H1 (cell line): ENCODE data around the gene ADNP2. TPM values are rescaled to one million over a fixed set of nuclear protein-coding genes. Genes with fewer than 3 reads are reported as not detected.

Experiments used
- CTCF ChIA-PET: fragments of 300-600 bp; sonication (Branson Sonifier 250); formaldehyde crosslinking; loops from one replicate; lab custom pipeline; 2021; ENCODE audit not compliant: partially characterized antibody; lab: Charles Lee
- POLR2A ChIA-PET: fragments of 300-600 bp; sonication (Branson Sonifier 250); formaldehyde crosslinking; loops from one replicate; lab custom pipeline; 2021; ENCODE audit warnings: inconsistent platforms; ENCODE audit not compliant: partially characterized antibody; lab: Charles Lee
- DNase-seq, 2 experiments: peaks; one replicate each; pipeline versions ENCODE4 v3.0.0 to v3.0.0-alpha.2; 2010 to 2022; ENCODE audit warnings: low spot score in 2 of 2, low read depth in 1 of 2, mixed read lengths in 1 of 2
- FAIRE-seq: peaks from 2 replicates; lab custom pipeline; 2011; peaks lifted over from hg19 to GRCh38; lab: Jason Lieb, UNC
- H2AFZ ChIP-seq: 2 replicates; pipeline ENCODE4 v1.8.1; 2012; ENCODE audit warnings: low read length, inconsistent platforms
- H2AK5ac ChIP-seq: 2 replicates; pipeline ENCODE4 v1.6.1; 2013; ENCODE audit warnings: low read depth, low read length
- H2BK120ac ChIP-seq: replicated peaks from 2 replicates; pipeline ENCODE3; 2013; ENCODE audit warnings: low read depth, low read length, inconsistent platforms
- H2BK12ac ChIP-seq: 2 replicates; pipeline ENCODE4 v1.6.1; 2013; ENCODE audit warnings: low read depth, low read length
- H2BK15ac ChIP-seq: 2 replicates; pipeline ENCODE4 v1.6.1; 2013; ENCODE audit warnings: low read length
- H2BK20ac ChIP-seq: 2 replicates; pipeline ENCODE4 v1.6.1; 2013; ENCODE audit warnings: low read length
- H2BK5ac ChIP-seq: 2 replicates; pipeline ENCODE4 v1.6.1; 2013; ENCODE audit warnings: low read depth, low read length
- H3K14ac ChIP-seq: 2 replicates; pipeline ENCODE4 v1.6.1; 2013; ENCODE audit warnings: inconsistent platforms; ENCODE audit not compliant: insufficient read length
- H3K18ac ChIP-seq: 2 replicates; pipeline ENCODE4 v1.6.1; 2013; ENCODE audit warnings: low read length; ENCODE audit errors: extremely low read depth
- H3K23ac ChIP-seq: 2 replicates; pipeline ENCODE4 v1.6.1; 2013; ENCODE audit warnings: inconsistent platforms; ENCODE audit not compliant: insufficient read length
- H3K23me2 ChIP-seq: 2 replicates; pipeline ENCODE4 v1.6.1; 2013; ENCODE audit warnings: low read depth, low read length
- H3K27ac ChIP-seq: 2 replicates; pipeline ENCODE4 v1.6.1; 2011; ENCODE audit warnings: low read depth, low read length, inconsistent platforms
- H3K27me3 ChIP-seq, 4 experiments: replicated peaks in 1 of 4; 1 replicate in 1 of 4; 2 replicates in 3 of 4; pipeline versions ENCODE4 v1.6.1 to v1.8.1; 2011 to 2013; ENCODE audit warnings: low read length in 3 of 4, mild to moderate bottlenecking in 3 of 4, inconsistent platforms in 2 of 4, mixed read lengths in 2 of 4, moderate library complexity in 1 of 4; ENCODE audit not compliant: control insufficient read depth in 3 of 4, insufficient read depth in 3 of 4; ENCODE audit errors: extremely low read depth in 1 of 4
- H3K36me3 ChIP-seq, 4 experiments: 2 replicates each; pipeline versions ENCODE4 v1.6.1 to v1.8.1; 2011 to 2013; ENCODE audit warnings: mild to moderate bottlenecking in 4 of 4, low read length in 3 of 4, moderate library complexity in 2 of 4, control low read depth in 1 of 4, inconsistent platforms in 1 of 4; ENCODE audit not compliant: insufficient read depth in 4 of 4, control insufficient read depth in 2 of 4
- H3K4ac ChIP-seq: replicated peaks from 2 replicates; pipeline ENCODE3; 2013; ENCODE audit warnings: low read length, low read depth, mixed read lengths, inconsistent platforms; ENCODE audit not compliant: insufficient read length
- H3K4me1 ChIP-seq, 4 experiments: replicated peaks in 1 of 4; 1 replicate in 1 of 4; 2 replicates in 3 of 4; pipeline versions ENCODE4 v1.6.1 to v1.8.1; 2011 to 2013; ENCODE audit warnings: low read length in 3 of 4, inconsistent platforms in 2 of 4, mixed read lengths in 1 of 4; ENCODE audit not compliant: insufficient read depth in 4 of 4, control insufficient read depth in 3 of 4
- H3K4me2 ChIP-seq, 2 experiments: 2 replicates each; pipeline versions ENCODE4 v1.6.1 to v1.8.1; 2011 to 2013; ENCODE audit warnings: low read depth in 2 of 2, low read length in 2 of 2, control low read depth in 1 of 2, inconsistent platforms in 1 of 2, mild to moderate bottlenecking in 1 of 2; ENCODE audit not compliant: insufficient read depth in 1 of 2
- H3K4me3 ChIP-seq, 4 experiments: fragments of 200-600, 300-600 bp in 1 of 4; sonication (generic), shearing (Covaris generic), sonication (Bioruptor Twin) in 1 of 4; 2 replicates each; pipeline versions ENCODE4 v1.5.1 to v1.8.1; 2011 to 2016; ENCODE audit warnings: low read length in 4 of 4, low read depth in 3 of 4, control low read depth in 2 of 4, inconsistent platforms in 2 of 4, mild to moderate bottlenecking in 2 of 4, mixed read lengths in 1 of 4, moderate library complexity in 1 of 4; ENCODE audit not compliant: insufficient read depth in 2 of 4; ENCODE audit errors: extremely low read depth in 1 of 4
- H3K56ac ChIP-seq: replicated peaks from 2 replicates; pipeline ENCODE3; 2013; ENCODE audit warnings: low read depth, mild to moderate bottlenecking, mixed read lengths, low read length, inconsistent platforms; ENCODE audit not compliant: insufficient read length
- H3K79me1 ChIP-seq: 2 replicates; pipeline ENCODE4 v1.6.1; 2013; ENCODE audit warnings: low read depth, low read length, control low read depth
- H3K79me2 ChIP-seq, 2 experiments: 2 replicates each; pipeline versions ENCODE4 v1.6.1 to v1.8.1; 2012 to 2013; ENCODE audit warnings: low read length in 2 of 2, mild to moderate bottlenecking in 2 of 2, inconsistent platforms in 1 of 2; ENCODE audit not compliant: insufficient read depth in 2 of 2, control insufficient read depth in 1 of 2
- H3K9ac ChIP-seq, 4 experiments: replicated peaks in 1 of 4; 1 replicate in 1 of 4; 2 replicates in 3 of 4; pipeline versions ENCODE4 v1.6.1 to v1.8.1; 2011 to 2013; ENCODE audit warnings: low read depth in 3 of 4, low read length in 3 of 4, control low read depth in 2 of 4, mild to moderate bottlenecking in 2 of 4, moderate library complexity in 2 of 4, inconsistent platforms in 1 of 4; ENCODE audit errors: extremely low read depth in 1 of 4
- H3K9me3 ChIP-seq, 2 experiments: 2 replicates each; pipeline versions ENCODE4 v1.6.1 to v1.8.1; 2012 to 2013; ENCODE audit warnings: mild to moderate bottlenecking in 2 of 2, moderate library complexity in 2 of 2, control low read depth in 1 of 2, inconsistent platforms in 1 of 2, low read depth in 1 of 2, low read length in 1 of 2, mixed read lengths in 1 of 2; ENCODE audit not compliant: insufficient read depth in 2 of 2
- H4K20me1 ChIP-seq, 2 experiments: replicated peaks in 1 of 2; 2 replicates each; pipeline versions ENCODE3 to v1.8.1; 2011 to 2013; ENCODE audit warnings: inconsistent platforms in 2 of 2, low read length in 2 of 2, mild to moderate bottlenecking in 1 of 2; ENCODE audit not compliant: insufficient read depth in 2 of 2, control insufficient read depth in 1 of 2
- H4K5ac ChIP-seq: 2 replicates; pipeline ENCODE4 v1.6.1; 2013; ENCODE audit warnings: low read length, low read depth, mixed read lengths, inconsistent platforms; ENCODE audit not compliant: insufficient read length
- H4K8ac ChIP-seq: 2 replicates; pipeline ENCODE4 v1.8.0; 2013; ENCODE audit warnings: mild to moderate bottlenecking, moderate library complexity, low read length, inconsistent platforms; ENCODE audit not compliant: insufficient read depth; ENCODE audit errors: extremely low read depth
- H4K91ac ChIP-seq: replicated peaks from 2 replicates; pipeline ENCODE3; 2013; ENCODE audit warnings: low read length, mixed read lengths, inconsistent platforms; ENCODE audit not compliant: insufficient read length
- ATF2 ChIP-seq: IDR thresholded peaks from 2 replicates; pipeline ENCODE4 v1.6.1; 2012; ENCODE audit warnings: low read length, inconsistent platforms
- CHD1 ChIP-seq: IDR thresholded peaks from 2 replicates; pipeline ENCODE4 v1.6.1; 2012; ENCODE audit warnings: low read depth, low read length, improper control_type of control experiment
- GTF2F1 ChIP-seq: IDR thresholded peaks from 2 replicates; pipeline ENCODE4 v1.6.1; 2012; ENCODE audit warnings: low read depth, low read length, improper control_type of control experiment, borderline replicate concordance
- HDAC6 ChIP-seq: IDR thresholded peaks from one replicate; pipeline ENCODE4 v1.7.1; 2012; ENCODE audit warnings: low read depth, mild to moderate bottlenecking, inconsistent platforms, low read length, moderate library complexity
- KDM4A ChIP-seq: IDR thresholded peaks from one replicate; pipeline ENCODE4 v1.7.1; 2012; ENCODE audit warnings: low read depth, mild to moderate bottlenecking, moderate library complexity, low read length, inconsistent platforms; ENCODE audit not compliant: severe bottlenecking
- MAX ChIP-seq: IDR thresholded peaks from 2 replicates; pipeline ENCODE4 v1.6.1; 2012; ENCODE audit warnings: inconsistent platforms
- RAD21 ChIP-seq, 2 experiments: IDR thresholded peaks in 1 of 2; conservative IDR thresholded peaks in 1 of 2; 2 replicates each; pipeline ENCODE4 v1.6.1; 2011; ENCODE audit warnings: low read depth in 2 of 2, low read length in 2 of 2, improper control_type of control experiment in 1 of 2, inconsistent platforms in 1 of 2, mild to moderate bottlenecking in 1 of 2, moderate library complexity in 1 of 2
- RBBP5 ChIP-seq: IDR thresholded peaks from 2 replicates; pipeline ENCODE4 v1.7.1; 2012; ENCODE audit warnings: low read depth, mild to moderate bottlenecking, inconsistent platforms, low read length, moderate library complexity, borderline replicate concordance
- TCF12 ChIP-seq: IDR thresholded peaks from 2 replicates; pipeline ENCODE4 v1.6.1; 2011; ENCODE audit warnings: low read depth, mild to moderate bottlenecking, low read length
- WGBS, 2 experiments: shearing (Covaris generic) in 1 of 2; methylation state at CpG; one replicate each; pipeline versions ENCODE4 v1.1.6 to v1.1.7; 2013 to 2015; ENCODE audit warnings: low lambda C conversion rate in 2 of 2, mixed read lengths in 2 of 2, inconsistent platforms in 1 of 2, low coverage in 1 of 2, missing lambda C conversion rate in 1 of 2; ENCODE audit not compliant: insufficient replicate concordance in 2 of 2, insufficient coverage in 1 of 2, insufficient read length in 1 of 2; ENCODE audit errors: extremely low coverage in 1 of 2, missing lambda C conversion rate in 1 of 2; 5-methylcytosine and 5-hydroxymethylcytosine counted together
- polyA plus RNA-seq, 7 experiments: library from polyadenylated mRNA; depleted of rRNA in 3 of 7; stranded (reverse) in 5 of 7; unstranded in 2 of 7; fragments of >200 nt in 5 of 7; fragments of 200-250 nt in 2 of 7; gene quantifications; 1 replicate in 5 of 7; 2 replicates in 1 of 7; 4 replicates in 1 of 7; pipeline versions ENCODE4 v1.2.1 to v1.2.3, GENCODE V29; 2011 to 2013; ENCODE audit warnings: missing spikeins in 2 of 7, mixed read lengths in 2 of 7
- total RNA-seq: library from RNA; stranded (reverse); fragmentation: NEBNext Ultra II Directional; extraction: Animal tissue kit (Norgen Biotek cat#: 25700); gene quantifications from 2 replicates; pipeline ENCODE4 v1.2.1, GENCODE V29; 2021

Gene ADNP2
- total and polyA plus RNA-seq, 2 of the 8 experiments (the other 6 are each of a cell fraction or from before 2014, with no cell fraction given): 25.1 to 61.6 TPM

- no peak overlapping the region for H2BK15ac ChIP-seq
- H4K5ac ChIP-seq: no peak overlapping the region
- H4K8ac ChIP-seq: no peak overlapping the region
- 86% methylated on average over 8 of the region's 8 CpGs; no CpG with 5 or more reads in 1 of the 2 experiments for WGBS, 2 experiments
- no peaks in the 10 kb centered on the region for H3K9me3 ChIP-seq
- no peak overlapping the region for H3K56ac ChIP-seq
- no peaks in the 10 kb centered on the region for H3K27me3 ChIP-seq
- peaks cover 0 to 34% of the 10 kb centered on the region in 2 experiments; a peak in 3 of 4 replicates for H3K79me2 ChIP-seq
- no peak overlapping the region for H3K18ac ChIP-seq
- H2AK5ac ChIP-seq: no peak overlapping the region
- H2AFZ ChIP-seq: no peak overlapping the region
- H3K9ac ChIP-seq: no peak overlapping the region
- 0 out of 7 replicates have a peak, but pooled peaks cover 0 to 5% (median 0%) of the 10 kb centered on the region in 4 experiments for H3K4me1 ChIP-seq
- peaks cover 0 to 14% of the 10 kb centered on the region in 2 experiments for H4K20me1 ChIP-seq
- ChIA-PET CTCF (interaction anchor here (1.3 to 3.4 kb wide), 4 partner anchors 11 to 34 kb away, joined by 3 to 14 read pairs (median 4); no protein-coding TSS in a partner anchor), POLR2A (interaction anchor here (1.4 to 2.0 kb wide), 2 partner anchors 11 to 26 kb away, joined by 3 to 8 read pairs; no protein-coding TSS in a partner anchor)
- H2BK12ac ChIP-seq: no peak overlapping the region
- no peak overlapping the region for H3K14ac ChIP-seq
- no peak overlapping the region for H2BK20ac ChIP-seq
- no peak overlapping the region for H2BK5ac ChIP-seq
- H3K79me1 ChIP-seq: peaks cover 14% of the 10 kb centered on the region
- H3K4ac ChIP-seq: no peak overlapping the region
- no peak overlapping the region for H3K23ac ChIP-seq
- H2BK120ac ChIP-seq: no peak overlapping the region
- FAIRE-seq (no peak), DNase-seq (no peak)
- no peak overlapping the region for H4K91ac ChIP-seq
- peaks cover 24 to 80% (median 49%) of the 10 kb centered on the region in 4 experiments for H3K36me3 ChIP-seq
- no peak overlapping the region for H3K4me2 ChIP-seq
- H3K4me3 ChIP-seq: no peak overlapping the region
- no peaks in the 10 kb centered on the region for H3K23me2 ChIP-seq
- no peak overlapping the region for H3K27ac ChIP-seq
- no peak for TF ChIP-seq KDM4A
- TF ChIP-seq CHD1: no peak
- no peak for TF ChIP-seq GTF2F1
- no peak for TF ChIP-seq ATF2
- no peak for TF ChIP-seq MAX
- TF ChIP-seq TCF12: no peak
- no peak for TF ChIP-seq HDAC6
- TF ChIP-seq RAD21 (IDR thresholded peaks at IDR 0.05 in 1 of 2, conservative IDR thresholded peaks at IDR 0.05 in 1 of 2; ENCODE audit: low read depth in 2 of 2, low read length in 2 of 2): no peak
- no peak for TF ChIP-seq RBBP5
These were observed 27.6 kb downstream of the ADNP2 start for GRCh38 chr18:80136679-80137078.
